HG02973 (cell line): ENCODE results near the gene EFCC1.
"Not testable (repeated sequence)": the region's sequence is repeated elsewhere in the genome, so short reads cannot be mapped to it uniquely, and the experiment has no call there.

Experiments
- ATAC-seq: cut with Tn5 transposase; IDR thresholded peaks from one replicate; pipeline ENCODE4 v1.9.1; 2021; ENCODE audit warnings: moderate library complexity; ENCODE audit not compliant: unreplicated experiment

EFCC1 gene

DNA sequence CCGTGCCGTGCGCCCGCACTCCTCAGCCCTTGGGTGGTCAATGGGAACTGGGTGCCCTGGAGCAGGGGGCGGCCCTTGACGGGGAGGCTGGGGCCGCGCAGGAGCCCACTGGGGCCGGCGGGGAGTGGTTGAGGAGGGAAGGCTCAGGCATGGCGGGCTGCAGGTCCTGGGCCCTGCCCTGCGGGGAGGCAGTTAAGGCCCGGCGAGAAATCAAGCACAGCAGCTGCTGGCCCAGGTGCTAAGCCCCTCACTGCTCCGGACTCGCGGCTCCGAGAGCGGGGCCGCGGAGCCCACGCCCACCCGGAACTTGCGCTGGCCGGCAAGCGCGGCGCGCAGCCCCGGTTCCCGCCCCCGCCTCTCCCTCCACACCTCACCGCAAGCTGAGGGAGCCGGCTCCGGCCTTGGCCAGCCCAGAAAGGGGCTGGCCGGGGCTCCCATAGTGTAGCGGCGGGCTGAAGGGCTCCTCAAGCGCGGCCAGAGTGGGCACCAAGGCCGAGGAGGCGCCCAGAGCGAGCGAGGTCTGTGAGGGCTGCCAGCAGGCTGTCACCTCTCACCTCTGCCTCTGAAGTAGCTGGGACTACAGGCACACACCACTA is 67.3 kb downstream of the EFCC1 start:
- ATAC-seq: no peak

- ATAC-seq: not testable (repeated sequence)
These were observed 68.4 kb downstream of the EFCC1 start for GRCh38 chr3:129069313-129070085.

DNA sequence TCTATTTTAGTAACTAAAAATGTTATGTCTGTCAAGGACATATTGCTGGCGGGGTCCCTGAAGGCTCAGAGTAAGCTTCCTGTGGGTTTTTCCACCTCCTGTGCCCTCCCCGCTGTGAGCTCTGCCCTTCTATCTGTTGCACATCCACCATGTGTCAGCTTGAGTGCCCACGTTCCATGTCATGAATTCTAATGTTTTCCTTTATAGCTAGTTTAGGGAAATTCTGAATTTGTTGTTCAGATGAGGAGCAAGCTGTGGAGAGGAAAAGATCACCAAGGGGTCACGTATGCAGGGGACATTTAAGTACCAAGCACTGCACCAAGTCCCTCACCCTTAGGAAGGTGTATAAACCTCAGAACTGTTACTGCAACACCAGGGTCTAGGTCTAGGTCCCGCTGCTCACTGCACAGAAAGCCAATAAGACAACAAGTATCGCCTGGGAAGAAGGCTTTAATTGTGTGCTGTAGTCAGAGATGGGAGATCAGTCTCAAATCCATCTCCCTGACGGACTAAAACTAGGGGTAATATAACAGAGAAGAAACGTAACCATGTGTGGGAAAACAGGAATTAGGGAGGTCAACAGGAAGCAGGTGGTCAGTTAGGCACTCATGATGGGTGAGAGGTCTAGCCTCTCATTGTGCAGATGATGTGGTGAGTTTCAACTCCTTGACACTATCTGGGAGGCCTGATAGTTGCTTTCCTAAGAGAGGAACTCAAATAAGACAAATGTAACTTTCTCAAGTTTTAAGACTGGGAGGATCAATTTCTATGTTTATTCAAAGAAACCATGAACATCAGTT is 69.2 kb downstream of the EFCC1 start:
- no peak for ATAC-seq

DNA sequence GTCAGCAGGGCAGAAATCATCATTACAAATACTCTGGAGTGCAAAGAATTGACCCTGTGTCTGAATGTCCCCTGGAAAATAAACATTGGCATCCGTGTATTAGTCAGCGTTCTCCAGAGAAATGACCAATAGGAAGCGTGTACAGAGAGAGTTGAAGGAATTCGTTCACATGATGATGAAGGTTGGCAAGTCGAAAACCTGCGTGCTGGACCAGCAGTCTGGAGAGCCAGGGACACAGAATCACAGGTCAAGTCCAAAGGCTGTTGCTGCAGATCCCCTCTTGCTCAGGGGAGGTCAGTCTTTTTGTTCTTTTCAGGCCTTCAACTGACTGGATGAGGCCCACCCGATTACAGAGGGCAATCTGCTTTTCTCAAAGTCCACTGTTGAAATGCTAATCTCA is 76.1 kb downstream of the EFCC1 start:
- ATAC-seq: no peak

DNA sequence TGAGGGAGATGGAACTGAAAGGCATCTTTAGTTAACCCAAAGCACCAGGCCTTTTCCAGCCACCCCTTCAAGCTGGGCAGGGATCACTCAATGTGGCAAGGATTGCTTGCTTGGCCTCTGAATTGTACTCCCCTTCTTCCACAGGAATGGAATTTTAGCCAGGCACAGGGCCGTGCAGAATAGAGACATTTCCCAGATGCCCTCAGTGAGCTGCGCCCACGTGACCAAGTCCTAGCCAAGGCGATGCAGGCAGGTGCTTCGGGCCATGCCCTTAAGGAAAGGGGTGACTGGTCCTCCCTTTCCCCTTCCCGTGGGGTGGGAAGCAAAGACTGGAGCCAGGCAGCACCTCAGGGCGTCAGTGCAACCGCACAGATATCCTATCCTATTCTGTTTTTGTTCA is 77.4 kb downstream of the EFCC1 start:
- ATAC-seq: no peak

DNA sequence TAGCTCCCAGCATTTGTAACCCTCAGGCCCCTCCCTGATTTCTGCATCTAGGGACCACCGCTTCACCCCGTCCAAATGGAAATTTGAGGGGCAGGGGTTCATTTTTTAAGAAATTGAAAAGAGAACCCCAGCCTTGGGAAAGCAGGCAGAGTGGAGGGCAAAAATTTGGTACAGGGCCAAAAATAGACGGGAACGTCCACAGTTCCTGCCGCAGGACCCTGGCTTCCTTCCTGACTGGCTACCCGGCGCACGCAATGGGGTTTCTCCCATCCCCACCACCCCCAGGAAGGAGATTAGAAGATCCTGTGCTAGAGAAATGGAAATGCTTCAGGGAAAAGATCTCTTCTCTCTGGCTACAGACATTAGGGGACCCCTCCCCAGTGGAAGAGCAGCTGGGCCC is 80.4 kb downstream of the EFCC1 start:
- no peak for ATAC-seq

GRCh38 chr3:129082026-129082425 is 80.9 kb downstream of the EFCC1 start:
- ATAC-seq: no peak

DNA sequence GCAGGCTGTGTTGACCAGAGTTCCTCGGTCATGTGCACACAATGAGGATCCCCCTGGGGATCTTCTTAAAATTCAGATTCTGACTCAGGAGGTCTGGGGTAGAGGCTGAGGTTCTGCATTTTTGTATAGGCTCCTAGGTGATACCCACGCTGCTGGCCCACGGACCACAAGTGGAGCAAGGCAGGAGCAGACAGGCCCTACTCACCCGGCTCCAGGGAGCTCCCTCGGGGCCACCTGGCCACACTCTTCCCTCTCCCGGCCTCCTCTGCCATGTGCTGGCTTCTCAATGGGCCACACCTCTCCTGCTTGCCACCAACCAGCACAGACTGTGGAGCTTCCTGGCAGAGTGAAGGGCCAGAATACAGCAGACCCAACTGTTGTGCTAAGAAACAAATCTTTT is 83.4 kb downstream of the EFCC1 start:
- no peak for ATAC-seq

DNA sequence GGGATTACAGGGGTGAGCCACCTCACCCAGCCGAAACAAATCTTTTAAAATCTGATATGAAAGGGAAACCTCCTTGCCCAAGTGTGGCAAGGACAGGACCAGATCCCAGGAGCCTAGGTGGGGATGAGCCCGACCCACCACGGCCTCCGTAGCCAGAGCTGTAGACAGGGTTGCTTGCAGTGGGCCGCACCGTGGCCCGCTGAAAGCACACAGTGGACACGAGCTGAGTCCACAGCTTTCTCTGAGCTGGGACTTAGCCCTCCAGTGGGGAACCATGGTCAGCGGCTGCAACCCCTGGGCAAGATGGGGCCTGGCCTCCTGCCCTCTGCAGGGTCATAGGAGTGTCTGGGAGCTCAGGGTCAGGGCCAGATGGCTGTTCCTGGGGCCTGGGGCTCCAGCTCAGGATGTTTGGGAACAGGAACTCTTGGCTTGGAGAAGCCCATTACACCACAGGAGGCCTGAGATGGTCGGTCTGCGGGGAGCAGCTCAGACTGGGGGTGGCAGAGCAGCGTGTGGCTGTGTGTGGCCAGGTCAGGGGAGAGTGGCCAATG is 84.1 kb downstream of the EFCC1 start:
- ATAC-seq: no peak

GRCh38 chr3:129085818-129086217 is 84.7 kb downstream of the EFCC1 start:
- ATAC-seq: no peak

DNA sequence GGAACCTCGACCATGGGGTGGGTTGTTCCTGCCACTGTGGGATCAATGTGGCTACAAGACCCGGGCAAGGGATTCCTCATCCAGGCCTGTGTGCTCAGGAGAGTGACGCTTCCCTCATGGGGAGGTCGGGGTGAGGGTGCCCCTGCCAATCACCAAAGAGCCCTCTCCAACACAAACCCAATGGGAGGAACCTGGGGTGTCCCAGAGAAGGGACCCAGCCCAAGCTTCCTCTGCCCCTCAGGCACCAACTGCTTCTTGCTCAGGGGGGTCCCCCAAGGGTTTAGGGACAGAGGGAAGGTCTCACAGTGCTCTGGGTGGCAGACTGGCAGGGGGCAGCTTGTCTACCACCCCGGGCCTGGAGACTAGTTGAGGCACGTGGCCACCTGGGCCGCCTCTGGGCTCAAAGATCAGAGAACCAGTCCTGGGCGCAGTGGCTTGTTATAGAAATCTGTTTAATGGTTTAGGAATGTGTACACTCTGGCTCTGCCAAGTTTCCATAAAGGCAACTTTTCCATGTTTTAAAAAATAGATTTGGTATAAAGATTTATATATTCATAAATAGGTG is 86.1 kb downstream of the EFCC1 start:
- no peak for ATAC-seq

DNA sequence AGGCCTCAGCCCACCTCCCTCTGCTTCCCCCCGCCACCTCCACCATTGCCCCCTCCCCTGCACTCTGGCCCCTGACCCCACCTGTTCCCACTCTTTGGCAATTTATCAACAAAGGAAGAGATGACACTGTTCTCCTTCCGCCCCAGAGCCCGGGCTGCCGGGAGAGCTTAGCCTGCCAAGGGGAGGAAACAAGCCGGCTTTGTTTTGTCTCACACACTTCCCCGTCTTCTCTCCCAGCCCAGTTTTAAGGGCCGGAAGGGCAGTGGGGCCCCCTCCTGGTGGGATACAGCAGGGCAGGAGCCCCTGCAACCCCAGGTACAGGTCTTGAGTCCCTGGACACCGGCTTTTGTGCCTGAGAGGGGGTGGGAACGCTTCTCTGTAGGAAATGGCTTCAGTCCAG is 86.8 kb downstream of the EFCC1 start:
- ATAC-seq: not testable (repeated sequence)

- ATAC-seq: not testable (repeated sequence)
These were observed 87.2 kb downstream of the EFCC1 start for GRCh38 chr3:129088312-129088711.
